GM18508 (cell line): Measurements from ENCODE around the gene CDH22.

Source experiments
- ATAC-seq: cut with Tn5 transposase; IDR thresholded peaks from one replicate; pipeline ENCODE4 v1.9.1; 2021; ENCODE audit warnings: moderate number of reproducible peaks; ENCODE audit not compliant: insufficient read depth, unreplicated experiment

CDH22 gene

GRCh38 chr20:46343975-46344357 lies 35.7 kb upstream of the CDH22 start:
- ATAC-seq: no peak

- no peak for ATAC-seq
These were observed 35.2 kb upstream of the CDH22 start for GRCh38 chr20:46343348-46343974.

GRCh38 chr20:46342451-46343347 lies 34.4 kb upstream of the CDH22 start:
- ATAC-seq: no peak

- ATAC-seq: no peak
These were observed 33.7 kb upstream of the CDH22 start for GRCh38 chr20:46342010-46342378.

GRCh38 chr20:46341074-46342009 lies 33.0 kb upstream of the CDH22 start:
- ATAC-seq: no peak

- no peak for ATAC-seq
These were observed 30.7 kb upstream of the CDH22 start for GRCh38 chr20:46339037-46339436.

- ATAC-seq: no peak
These were observed 28.4 kb upstream of the CDH22 start for GRCh38 chr20:46336735-46337134.

GRCh38 chr20:46334303-46334904 lies 26.1 kb upstream of the CDH22 start:
- ATAC-seq: no peak

GRCh38 chr20:46333161-46333991 lies 25.1 kb upstream of the CDH22 start:
- no peak for ATAC-seq

- no peak for ATAC-seq
These were observed 24.3 kb upstream of the CDH22 start for GRCh38 chr20:46332373-46333160.

- ATAC-seq: no peak
These were observed 23.5 kb upstream of the CDH22 start for GRCh38 chr20:46331611-46332361.

GRCh38 chr20:46330831-46331371 lies 22.6 kb upstream of the CDH22 start:
- ATAC-seq: no peak

GRCh38 chr20:46330072-46330763 lies 21.9 kb upstream of the CDH22 start:
- no peak for ATAC-seq

GRCh38 chr20:46328200-46328882 lies 20.0 kb upstream of the CDH22 start:
- ATAC-seq: no peak

- ATAC-seq: no peak
These were observed 19.3 kb upstream of the CDH22 start for GRCh38 chr20:46327557-46327956.

- no peak for ATAC-seq
These were observed 17.5 kb upstream of the CDH22 start for GRCh38 chr20:46325789-46326188.
